Activated T-cell treated with anti-CD3 and anti-CD28 coated beads for 1 hour (primary cell): Measurements from ENCODE around the gene PCDHB9.
"Not testable (repeated sequence)": the region's sequence is repeated elsewhere in the genome, so short reads cannot be mapped to it uniquely, and the experiment has no call there.

Source experiments
- DNase-seq: peaks from one replicate; pipeline ENCODE4 v3.0.0-alpha.2; 2020; ENCODE audit warnings: low read depth

PCDHB9 gene

GRCh38 chr5:141188682-141189081 is 1.7 kb downstream of the PCDHB9 start:
- not testable (repeated sequence) for DNase-seq

- DNase-seq, result not testable (repeated sequence)
These were observed 2.2 kb downstream of the PCDHB9 start for GRCh38 chr5:141189131-141189530.

- no peak for DNase-seq
These were observed 5.3 kb downstream of the PCDHB9 start, which contains the start of gene PCDHB10 for GRCh38 chr5:141192110-141192725. TSS of gene PCDHB10 (plus strand) at chr5:141192353. CDS start at chr5:141192553, 200 bp downstream.

GRCh38 chr5:141194332-141194731 is 7.4 kb downstream of the PCDHB9 start:
- DNase-seq, result not testable (repeated sequence)

- no peak for DNase-seq
These were observed 9.4 kb downstream of the PCDHB9 start for GRCh38 chr5:141196363-141196762.

- DNase-seq, result no peak
These were observed 12.6 kb downstream of the PCDHB9 start, which contains the start of gene PCDHB11 for GRCh38 chr5:141199359-141200235. TSS of gene PCDHB11 (plus strand) at chr5:141199627. CDS start at chr5:141199775, 148 bp downstream.

GRCh38 chr5:141201126-141201525 is 14.2 kb downstream of the PCDHB9 start:
- DNase-seq, result not testable (repeated sequence)

- DNase-seq, result not testable (repeated sequence)
These were observed 14.7 kb downstream of the PCDHB9 start for GRCh38 chr5:141201646-141202045.

- DNase-seq, result no peak
These were observed 21.5 kb downstream of the PCDHB9 start, which contains the start of gene PCDHB12 for GRCh38 chr5:141208478-141208877. TSS of gene PCDHB12 (plus strand) at chr5:141208719. CDS start at chr5:141208908, 189 bp downstream.

- not testable (repeated sequence) for DNase-seq
These were observed 23.3 kb downstream of the PCDHB9 start for GRCh38 chr5:141210281-141210680.

- not testable (repeated sequence) for DNase-seq
These were observed 23.9 kb downstream of the PCDHB9 start for GRCh38 chr5:141210849-141211248.

- DNase-seq, result not testable (repeated sequence)
These were observed 26.8 kb downstream of the PCDHB9 start, which contains the start of gene PCDHB13 for GRCh38 chr5:141213656-141214339. TSS of gene PCDHB13 (plus strand) at chr5:141213919. CDS start at chr5:141214124, 205 bp downstream.

GRCh38 chr5:141214583-141214982 is 27.6 kb downstream of the PCDHB9 start:
- DNase-seq, result not testable (repeated sequence)

GRCh38 chr5:141215504-141215903 is 28.5 kb downstream of the PCDHB9 start:
- DNase-seq, result not testable (repeated sequence)

GRCh38 chr5:141216035-141216434 is 29.1 kb downstream of the PCDHB9 start:
- not testable (repeated sequence) for DNase-seq

GRCh38 chr5:141223112-141223783 is 36.3 kb downstream of the PCDHB9 start, which contains the start of gene PCDHB14:
TSS of gene PCDHB14 (plus strand) at chr5:141223343. CDS start at chr5:141223506, 163 bp downstream.
- no peak for DNase-seq

GRCh38 chr5:141224844-141225243 is 37.9 kb downstream of the PCDHB9 start:
- DNase-seq, result not testable (repeated sequence)

- not testable (repeated sequence) for DNase-seq
These were observed 38.5 kb downstream of the PCDHB9 start for GRCh38 chr5:141225421-141225820.

- DNase-seq, result no peak
These were observed 47.2 kb downstream of the PCDHB9 start for GRCh38 chr5:141234109-141234667.

GRCh38 chr5:141235922-141236321 is 49.0 kb downstream of the PCDHB9 start:
- not testable (repeated sequence) for DNase-seq
